Upper lobe of left lung (tissue), 4 donors: Measurements from ENCODE around the gene STK11IP.

Experiments
- EP300 ChIP-seq, 4 donors: sonication (generic); formaldehyde crosslinking; IDR thresholded peaks; one replicate each; pipeline ENCODE4 v1.5.1; 2017; ENCODE audit warnings: antibody characterized with exemption in 4 of 4, control low read depth in 2 of 4
- POLR2A ChIP-seq, 4 donors: fragments of 450-650 bp; IDR thresholded peaks; one replicate each; pipeline ENCODE4 v1.5.1; 2016 to 2017; ENCODE audit warnings: antibody characterized with exemption in 4 of 4, mild to moderate bottlenecking in 2 of 4
- POLR2AphosphoS5 ChIP-seq, 2 donors: sonication (generic); formaldehyde crosslinking; IDR thresholded peaks; one replicate each; pipeline ENCODE4 v1.5.1; 2017; ENCODE audit warnings: antibody characterized with exemption in 2 of 2
- TF ChIP-seq, protein P1 (sequence below), 6 experiments: fragments of 450-650 bp in 4 of 6; fragments of 200-600 bp in 2 of 6; sonication (generic) in 2 of 6; IDR thresholded peaks; one replicate each; pipeline ENCODE4 v1.5.1; 2016 to 2019; ENCODE audit warnings: antibody characterized with exemption in 6 of 6

DNA sequence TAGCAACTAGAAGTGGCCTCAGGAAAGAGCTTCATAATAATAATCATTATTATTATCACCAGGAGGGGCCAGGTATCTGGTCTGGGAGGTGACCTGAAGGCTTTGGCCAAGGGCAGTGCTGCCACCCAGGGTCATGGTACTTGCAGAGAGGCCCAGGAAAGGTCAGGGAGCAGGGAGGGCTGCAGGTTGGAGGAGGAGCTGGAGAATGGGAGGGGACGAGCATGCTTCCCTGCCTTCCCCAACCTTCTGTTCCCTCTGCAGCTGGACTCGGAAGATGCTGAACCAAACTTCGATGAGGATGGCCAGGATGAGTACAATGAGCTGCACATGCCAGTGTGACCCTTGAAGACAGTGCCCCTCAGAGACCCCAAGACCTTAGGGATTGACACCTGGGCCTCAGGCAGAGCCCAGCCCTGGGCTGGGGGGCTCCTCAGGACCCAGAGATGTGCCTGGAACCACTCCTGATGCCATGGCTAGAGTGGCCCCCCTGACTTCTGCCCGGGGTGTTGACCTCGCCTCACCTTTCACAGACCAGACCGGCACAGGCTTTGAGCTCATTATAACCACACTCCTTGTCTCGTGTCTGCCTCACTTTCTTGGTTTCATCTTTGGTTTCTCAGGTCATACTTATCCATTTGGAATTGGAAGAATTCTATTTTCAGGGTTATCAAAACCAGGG, 43.9 kb downstream of the STK11IP start:
- TF ChIP-seq, protein P1, sequence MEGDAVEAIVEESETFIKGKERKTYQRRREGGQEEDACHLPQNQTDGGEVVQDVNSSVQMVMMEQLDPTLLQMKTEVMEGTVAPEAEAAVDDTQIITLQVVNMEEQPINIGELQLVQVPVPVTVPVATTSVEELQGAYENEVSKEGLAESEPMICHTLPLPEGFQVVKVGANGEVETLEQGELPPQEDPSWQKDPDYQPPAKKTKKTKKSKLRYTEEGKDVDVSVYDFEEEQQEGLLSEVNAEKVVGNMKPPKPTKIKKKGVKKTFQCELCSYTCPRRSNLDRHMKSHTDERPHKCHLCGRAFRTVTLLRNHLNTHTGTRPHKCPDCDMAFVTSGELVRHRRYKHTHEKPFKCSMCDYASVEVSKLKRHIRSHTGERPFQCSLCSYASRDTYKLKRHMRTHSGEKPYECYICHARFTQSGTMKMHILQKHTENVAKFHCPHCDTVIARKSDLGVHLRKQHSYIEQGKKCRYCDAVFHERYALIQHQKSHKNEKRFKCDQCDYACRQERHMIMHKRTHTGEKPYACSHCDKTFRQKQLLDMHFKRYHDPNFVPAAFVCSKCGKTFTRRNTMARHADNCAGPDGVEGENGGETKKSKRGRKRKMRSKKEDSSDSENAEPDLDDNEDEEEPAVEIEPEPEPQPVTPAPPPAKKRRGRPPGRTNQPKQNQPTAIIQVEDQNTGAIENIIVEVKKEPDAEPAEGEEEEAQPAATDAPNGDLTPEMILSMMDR (IDR thresholded peaks at IDR 0.05), result no peak
- TF ChIP-seq POLR2AphosphoS5 (IDR thresholded peaks at IDR 0.05) (no peak), POLR2A (IDR thresholded peaks at IDR 0.05) (no peak), EP300 (IDR thresholded peaks at IDR 0.05) (no peak)
